Trophoblast cell (in vitro differentiated cells and primary cell): Measurements from ENCODE around the gene RCBTB1.

ENCODE experiments used
- DNase-seq, 2 donors: peaks; one replicate each; pipeline ENCODE4 v3.0.0-alpha.2; 2016
- H2AFZ ChIP-seq: 2 replicates; pipeline ENCODE4 v1.6.1; 2013; ENCODE audit warnings: low read length, moderate library complexity, mild to moderate bottlenecking; ENCODE audit not compliant: insufficient read depth, poor library complexity
- H2AK5ac ChIP-seq: 2 replicates; pipeline ENCODE4 v1.6.1; 2013; ENCODE audit warnings: mild to moderate bottlenecking, low read length
- H2BK120ac ChIP-seq: 2 replicates; pipeline ENCODE4 v1.6.1; 2013; ENCODE audit warnings: low read length, mild to moderate bottlenecking, moderate library complexity; ENCODE audit not compliant: insufficient read depth, poor library complexity
- H2BK12ac ChIP-seq: 2 replicates; pipeline ENCODE4 v1.6.1; 2013; ENCODE audit warnings: mild to moderate bottlenecking, low read length, moderate library complexity
- H2BK5ac ChIP-seq: 2 replicates; pipeline ENCODE4 v1.6.1; 2013; ENCODE audit warnings: low read length, low read depth, moderate library complexity, mild to moderate bottlenecking; ENCODE audit not compliant: poor library complexity
- H3K14ac ChIP-seq: 2 replicates; pipeline ENCODE4 v1.6.1; 2013; ENCODE audit warnings: mild to moderate bottlenecking, low read length
- H3K18ac ChIP-seq: 2 replicates; pipeline ENCODE4 v1.6.1; 2013; ENCODE audit warnings: mild to moderate bottlenecking, low read length
- H3K23ac ChIP-seq: 2 replicates; pipeline ENCODE4 v1.6.1; 2013; ENCODE audit warnings: low read length
- H3K27ac ChIP-seq: 2 replicates; pipeline ENCODE4 v1.5.1; 2013; ENCODE audit warnings: low read depth, mild to moderate bottlenecking, inconsistent platforms, low read length, moderate library complexity
- H3K27me3 ChIP-seq: 2 replicates; pipeline ENCODE4 v1.6.1; 2013; ENCODE audit warnings: inconsistent platforms, mild to moderate bottlenecking, low read length, moderate library complexity; ENCODE audit not compliant: insufficient read depth
- H3K36me3 ChIP-seq, 2 experiments: 1 replicate in 1 of 2; 2 replicates in 1 of 2; pipeline ENCODE4 v1.6.1; 2013; ENCODE audit warnings: low read length in 2 of 2, mild to moderate bottlenecking in 2 of 2, moderate library complexity in 1 of 2; ENCODE audit not compliant: insufficient read depth in 2 of 2, control insufficient read depth in 1 of 2
- H3K4ac ChIP-seq: 2 replicates; pipeline ENCODE4 v1.6.1; 2013; ENCODE audit warnings: low read depth, mild to moderate bottlenecking, low read length, moderate library complexity
- H3K4me1 ChIP-seq, 2 experiments: 1 replicate in 1 of 2; 2 replicates in 1 of 2; pipeline ENCODE4 v1.6.1; 2013; ENCODE audit warnings: low read length in 2 of 2, mild to moderate bottlenecking in 2 of 2, moderate library complexity in 1 of 2; ENCODE audit not compliant: insufficient read depth in 2 of 2, control insufficient read depth in 1 of 2
- H3K4me2 ChIP-seq: 2 replicates; pipeline ENCODE4 v1.6.1; 2013; ENCODE audit warnings: inconsistent platforms, mild to moderate bottlenecking, low read length, moderate library complexity
- H3K4me3 ChIP-seq: 2 replicates; pipeline ENCODE4 v1.5.1; 2013; ENCODE audit warnings: mild to moderate bottlenecking, low read depth, low read length, inconsistent platforms
- H3K79me1 ChIP-seq: one replicate; pipeline ENCODE4 v1.6.1; 2013; ENCODE audit warnings: low read length
- H3K79me2 ChIP-seq: 2 replicates; pipeline ENCODE4 v1.6.1; 2013; ENCODE audit warnings: low read length, mild to moderate bottlenecking; ENCODE audit not compliant: control insufficient read depth, insufficient read depth, poor library complexity
- H3K9ac ChIP-seq: 2 replicates; pipeline ENCODE4 v1.6.1; 2013; ENCODE audit warnings: mild to moderate bottlenecking, low read length
- H3K9me3 ChIP-seq: 2 replicates; pipeline ENCODE4 v1.6.1; 2013; ENCODE audit warnings: low read depth, mild to moderate bottlenecking, control low read depth, inconsistent platforms, low read length; ENCODE audit not compliant: insufficient read depth
- H4K12ac ChIP-seq: 2 replicates; pipeline ENCODE4 v1.6.1; 2013; ENCODE audit warnings: low read depth, mild to moderate bottlenecking, low read length, moderate library complexity
- H4K8ac ChIP-seq: 2 replicates; pipeline ENCODE4 v1.6.1; 2013; ENCODE audit warnings: low read depth, mild to moderate bottlenecking, low read length, moderate library complexity
- H4K91ac ChIP-seq: one replicate; pipeline ENCODE4 v1.6.1; 2013; ENCODE audit warnings: low read depth, mild to moderate bottlenecking, low read length, moderate library complexity
- WGBS: extraction: QIAGEN DNeasy Blood & Tissue Kit; methylation state at CpG from one replicate; pipeline ENCODE4 v1.1.7; 2013; ENCODE audit warnings: missing lambda C conversion rate; ENCODE audit not compliant: insufficient read length, insufficient coverage; ENCODE audit errors: extremely low coverage; 5-methylcytosine and 5-hydroxymethylcytosine counted together

Gene RCBTB1

GRCh38 chr13:49517461-49517860 is 67.9 kb downstream of the RCBTB1 start:
- Histone ChIP-seq H3K18ac (no peak overlapping the region), H3K23ac (no peak overlapping the region), H2BK12ac (no peak overlapping the region), H3K27ac (no peak overlapping the region), H3K14ac (no peak overlapping the region), H3K4me3 (no peak overlapping the region), H3K4me2 (no peak overlapping the region), H2BK5ac (no peak overlapping the region), H3K79me2 (no peaks in the 10 kb centered on the region), H3K79me1 (no peaks in the 10 kb centered on the region), H2BK120ac (no peak overlapping the region), H2AFZ (no peak overlapping the region), H4K91ac (no peak overlapping the region), H3K9me3 (no peaks in the 10 kb centered on the region), H3K36me3 (peaks cover 0 to 9% of the 10 kb centered on the region in 2 experiments), H4K12ac (no peak overlapping the region), H3K9ac (no peak overlapping the region), H3K4ac (no peak overlapping the region), H3K4me1 (peaks cover 2% of the 10 kb centered on the region in 2 experiments), H4K8ac (no peak overlapping the region), H3K27me3 (no peaks in the 10 kb centered on the region), H2AK5ac (no peak overlapping the region)
- WGBS: no CpG with 5 or more reads among the region's 6 CpGs
- peak in 1 of 2 donors; percentile 50 for DNase-seq

GRCh38 chr13:49516467-49516866 is 68.9 kb downstream of the RCBTB1 start:
- no peak overlapping the region for H2AFZ ChIP-seq
- no peak overlapping the region for H3K4me2 ChIP-seq
- H4K91ac ChIP-seq: no peak overlapping the region
- no peak overlapping the region for H4K8ac ChIP-seq
- no peak overlapping the region for H3K14ac ChIP-seq
- no peak overlapping the region for H3K4me3 ChIP-seq
- H2BK5ac ChIP-seq: no peak overlapping the region
- peaks cover 2% of the 10 kb centered on the region in 2 experiments for H3K4me1 ChIP-seq
- DNase-seq: peak in 1 of 2 donors; percentile 52
- H3K79me1 ChIP-seq: no peaks in the 10 kb centered on the region
- H2BK12ac ChIP-seq: no peak overlapping the region
- H3K4ac ChIP-seq: no peak overlapping the region
- H3K79me2 ChIP-seq: no peaks in the 10 kb centered on the region
- no peaks in the 10 kb centered on the region for H3K27me3 ChIP-seq
- no peak overlapping the region for H3K23ac ChIP-seq
- no peak overlapping the region for H4K12ac ChIP-seq
- H2AK5ac ChIP-seq: no peak overlapping the region
- no peak overlapping the region for H3K27ac ChIP-seq
- no peak overlapping the region for H2BK120ac ChIP-seq
- no peak overlapping the region for H3K9ac ChIP-seq
- H3K9me3 ChIP-seq: no peaks in the 10 kb centered on the region
- WGBS: no CpG with 5 or more reads among the region's 5 CpGs
- no peak overlapping the region for H3K18ac ChIP-seq
- peaks cover 0 to 7% of the 10 kb centered on the region in 2 experiments for H3K36me3 ChIP-seq

- Histone ChIP-seq H2BK12ac (no peak overlapping the region), H3K79me2 (no peaks in the 10 kb centered on the region), H3K79me1 (no peaks in the 10 kb centered on the region), H3K14ac (no peak overlapping the region), H4K8ac (no peak overlapping the region), H2BK5ac (no peak overlapping the region), H2AK5ac (no peak overlapping the region), H4K12ac (no peak overlapping the region), H3K36me3 (peaks cover 0 to 7% of the 10 kb centered on the region in 2 experiments), H3K4me1 (peaks cover 2% of the 10 kb centered on the region in 2 experiments), H3K27me3 (no peaks in the 10 kb centered on the region), H3K9ac (no peak overlapping the region), H3K4ac (no peak overlapping the region), H3K27ac (no peak overlapping the region), H3K23ac (no peak overlapping the region), H3K4me2 (no peak overlapping the region), H3K18ac (no peak overlapping the region), H3K9me3 (no peaks in the 10 kb centered on the region), H4K91ac (no peak overlapping the region), H3K4me3 (no peak overlapping the region), H2AFZ (no peak overlapping the region), H2BK120ac (no peak overlapping the region)
- no CpG with 5 or more reads among the region's 2 CpGs for WGBS
- DNase-seq: no peak
These were observed 72.8 kb downstream of the RCBTB1 start for GRCh38 chr13:49512578-49512977.

GRCh38 chr13:49503951-49504350 is 81.4 kb downstream of the RCBTB1 start:
- no peak overlapping the region for H3K4ac ChIP-seq
- H3K23ac ChIP-seq: no peak overlapping the region
- H3K36me3 ChIP-seq: no peaks in the 10 kb centered on the region
- H3K27ac ChIP-seq: no peak overlapping the region
- DNase-seq: peak in 1 of 2 donors; percentile 15
- H2AK5ac ChIP-seq: no peak overlapping the region
- no peak overlapping the region for H4K8ac ChIP-seq
- no peak overlapping the region for H2BK12ac ChIP-seq
- H3K9ac ChIP-seq: no peak overlapping the region
- H2BK120ac ChIP-seq: no peak overlapping the region
- no peak overlapping the region for H3K4me3 ChIP-seq
- H3K4me1 ChIP-seq: no peaks in the 10 kb centered on the region
- no peak overlapping the region for H4K12ac ChIP-seq
- H3K79me1 ChIP-seq: no peaks in the 10 kb centered on the region
- no CpG with 5 or more reads among the region's 3 CpGs for WGBS
- H2AFZ ChIP-seq: no peak overlapping the region
- H3K18ac ChIP-seq: no peak overlapping the region
- H3K79me2 ChIP-seq: no peaks in the 10 kb centered on the region
- no peaks in the 10 kb centered on the region for H3K27me3 ChIP-seq
- no peak overlapping the region for H2BK5ac ChIP-seq
- H3K9me3 ChIP-seq: no peaks in the 10 kb centered on the region
- H3K4me2 ChIP-seq: no peak overlapping the region
- no peak overlapping the region for H3K14ac ChIP-seq
- H4K91ac ChIP-seq: no peak overlapping the region
